AG09309 (cell line): ENCODE measurements around the gene PLD4.
"Not testable (repeated sequence)": the region's sequence is repeated elsewhere in the genome, so short reads cannot be mapped to it uniquely, and the experiment has no call there.

Experiments used
- DNase-seq: peaks from one replicate; pipeline ENCODE4 v3.0.0-alpha.2; 2010; ENCODE audit warnings: low read depth
- H3K4me3 ChIP-seq: 2 replicates; pipeline ENCODE4 v1.5.1; 2011; ENCODE audit warnings: mild to moderate bottlenecking, low read depth, low read length, moderate library complexity; ENCODE audit not compliant: control insufficient read depth
- CTCF ChIP-seq: IDR thresholded peaks from 2 replicates; pipeline ENCODE4 v1.5.1; 2011; ENCODE audit warnings: mild to moderate bottlenecking, low read depth, low read length, inconsistent platforms; ENCODE audit not compliant: insufficient read depth, control insufficient read depth; ENCODE audit errors: missing control alignments

The PLD4 gene

GRCh38 chr14:104941508-104942365, 17.1 kb downstream of the PLD4 start:
- no peak for DNase-seq
- no peak overlapping the region for H3K4me3 ChIP-seq
- TF ChIP-seq CTCF = no peak

GRCh38 chr14:104942586-104942985, 17.9 kb downstream of the PLD4 start:
- no peak overlapping the region for H3K4me3 ChIP-seq
- no peak for TF ChIP-seq CTCF
- no peak for DNase-seq

GRCh38 chr14:104943216-104944015, 18.7 kb downstream of the PLD4 start:
- DNase-seq = not testable (repeated sequence)

GRCh38 chr14:104944016-104944308, 19.3 kb downstream of the PLD4 start:
- H3K4me3 ChIP-seq, DNase-seq: not testable (repeated sequence)

More at GRCh38 chr14:104943216-104944015, 18.7 kb downstream of the PLD4 start:
- not testable (repeated sequence) for H3K4me3 ChIP-seq

GRCh38 chr14:104944436-104945205, 19.9 kb downstream of the PLD4 start:
- DNase-seq, H3K4me3 ChIP-seq: not testable (repeated sequence)

- not testable (repeated sequence) for H3K4me3 ChIP-seq, DNase-seq
These were observed 20.6 kb downstream of the PLD4 start for GRCh38 chr14:104945266-104945665.

GRCh38 chr14:104945986-104946965, 21.6 kb downstream of the PLD4 start:
- H3K4me3 ChIP-seq = not testable (repeated sequence)

GRCh38 chr14:104947201-104947600, 22.5 kb downstream of the PLD4 start:
- DNase-seq = not testable (repeated sequence)

More at GRCh38 chr14:104945986-104946965, 21.6 kb downstream of the PLD4 start:
- not testable (repeated sequence) for DNase-seq

GRCh38 chr14:104947881-104948735, 23.4 kb downstream of the PLD4 start:
- H3K4me3 ChIP-seq, DNase-seq: not testable (repeated sequence)

More at GRCh38 chr14:104947201-104947600, 22.5 kb downstream of the PLD4 start:
- not testable (repeated sequence) for H3K4me3 ChIP-seq
